HG02588 (cell line): Measurements from ENCODE around the gene ADAMTS8.

Experiments
- ATAC-seq: cut with Tn5 transposase; IDR thresholded peaks from one replicate; pipeline ENCODE4 v1.9.1; 2021; ENCODE audit warnings: mild to moderate bottlenecking, moderate library complexity; ENCODE audit not compliant: unreplicated experiment

The ADAMTS8 gene

GRCh38 chr11:130400781-130401483 lies 27.5 kb downstream of the ADAMTS8 start:
- ATAC-seq, result no peak

- no peak for ATAC-seq
These were observed 29.2 kb downstream of the ADAMTS8 start for GRCh38 chr11:130399196-130399595.

- no peak for ATAC-seq
These were observed 30.6 kb downstream of the ADAMTS8 start for GRCh38 chr11:130397780-130398179.

- no peak for ATAC-seq
These were observed 31.4 kb downstream of the ADAMTS8 start for GRCh38 chr11:130396965-130397364.

- no peak for ATAC-seq
These were observed 33.8 kb downstream of the ADAMTS8 start for GRCh38 chr11:130394615-130395014.

- no peak for ATAC-seq
These were observed 36.7 kb downstream of the ADAMTS8 start for GRCh38 chr11:130391711-130392110.

- ATAC-seq, result no peak
These were observed 38.2 kb downstream of the ADAMTS8 start for GRCh38 chr11:130390071-130390758.

GRCh38 chr11:130389335-130389935 lies 39.0 kb downstream of the ADAMTS8 start:
- no peak for ATAC-seq

GRCh38 chr11:130388607-130389205 lies 39.7 kb downstream of the ADAMTS8 start:
- ATAC-seq, result no peak

GRCh38 chr11:130386056-130386455 lies 42.4 kb downstream of the ADAMTS8 start:
- ATAC-seq, result no peak

GRCh38 chr11:130383344-130384211 lies 44.8 kb downstream of the ADAMTS8 start:
- ATAC-seq, result no peak

GRCh38 chr11:130381317-130381716 lies 47.1 kb downstream of the ADAMTS8 start:
- ATAC-seq, result no peak

- ATAC-seq, result no peak
These were observed 47.6 kb downstream of the ADAMTS8 start for GRCh38 chr11:130380778-130381177.

GRCh38 chr11:130379276-130379675 lies 49.1 kb downstream of the ADAMTS8 start:
- ATAC-seq, result no peak

GRCh38 chr11:130370845-130371590 lies 57.4 kb downstream of the ADAMTS8 start:
- ATAC-seq, result no peak

- ATAC-seq, result no peak
These were observed 58.7 kb downstream of the ADAMTS8 start for GRCh38 chr11:130369713-130370112.

GRCh38 chr11:130369141-130369691 lies 59.2 kb downstream of the ADAMTS8 start:
- no peak for ATAC-seq

GRCh38 chr11:130359419-130359818 lies 69.0 kb downstream of the ADAMTS8 start:
- no peak for ATAC-seq

GRCh38 chr11:130358398-130358797 lies 70.0 kb downstream of the ADAMTS8 start:
- ATAC-seq, result no peak
